HG03103 (cell line): ENCODE measurements around the gene NRCAM.

ENCODE experiments used
- ATAC-seq: cut with Tn5 transposase; IDR thresholded peaks from one replicate; pipeline ENCODE4 v1.9.1; 2021; ENCODE audit warnings: low read depth; ENCODE audit not compliant: unreplicated experiment

Gene NRCAM

GRCh38 chr7:108112683-108113082 lies 343.6 kb downstream of the NRCAM start:
- ATAC-seq: no peak

DNA sequence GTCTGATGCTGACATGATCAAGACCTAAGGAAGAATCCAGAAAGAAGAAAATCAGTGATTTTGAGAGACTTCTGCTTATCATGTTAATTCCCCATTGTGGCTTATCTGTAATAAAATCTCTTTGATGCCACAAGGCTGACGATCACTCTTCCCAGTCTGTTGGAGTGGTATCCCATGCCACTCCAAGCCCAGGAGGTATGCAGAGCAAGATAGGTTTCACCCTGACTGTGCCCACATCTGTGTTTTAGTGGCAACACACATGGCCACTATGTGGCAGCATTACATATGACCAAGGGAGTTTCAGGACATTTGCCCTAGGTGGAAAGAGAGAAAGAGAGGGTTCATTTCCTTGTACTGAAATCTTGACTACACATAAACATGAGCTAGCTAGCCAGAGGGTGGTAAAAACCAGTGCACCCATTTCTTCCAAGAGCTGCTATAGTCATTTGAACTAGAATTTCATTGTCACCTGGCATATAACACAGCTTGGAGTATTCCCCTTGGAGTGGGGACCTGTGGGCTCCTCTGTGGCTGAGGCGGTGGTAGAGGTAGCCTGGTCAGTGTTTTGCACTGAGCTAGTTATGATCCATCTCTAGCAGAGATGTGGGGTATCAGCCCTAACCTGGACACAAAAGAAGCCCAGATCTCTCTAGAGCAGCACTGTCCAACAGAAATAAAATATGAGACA lies 346.9 kb downstream of the NRCAM start:
- ATAC-seq: no peak

DNA sequence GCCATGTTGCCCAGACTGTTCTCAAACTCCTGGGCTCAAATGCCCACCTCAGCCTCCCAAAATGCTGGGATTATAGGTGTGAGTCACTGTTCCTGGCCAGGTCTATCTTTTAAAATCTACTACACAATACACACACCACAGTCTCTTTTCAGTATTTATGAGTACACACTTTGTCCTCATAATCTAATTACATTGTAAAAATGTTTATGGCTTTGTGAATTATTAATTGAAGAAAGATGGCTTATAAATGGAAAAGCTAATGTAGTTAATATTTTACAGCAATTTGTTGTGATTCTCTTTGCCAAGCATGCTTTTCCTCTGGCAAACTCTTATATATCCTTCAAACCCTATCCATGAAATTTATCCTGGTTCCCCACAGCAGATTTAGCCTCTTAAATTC lies 348.1 kb downstream of the NRCAM start:
- no peak for ATAC-seq

DNA sequence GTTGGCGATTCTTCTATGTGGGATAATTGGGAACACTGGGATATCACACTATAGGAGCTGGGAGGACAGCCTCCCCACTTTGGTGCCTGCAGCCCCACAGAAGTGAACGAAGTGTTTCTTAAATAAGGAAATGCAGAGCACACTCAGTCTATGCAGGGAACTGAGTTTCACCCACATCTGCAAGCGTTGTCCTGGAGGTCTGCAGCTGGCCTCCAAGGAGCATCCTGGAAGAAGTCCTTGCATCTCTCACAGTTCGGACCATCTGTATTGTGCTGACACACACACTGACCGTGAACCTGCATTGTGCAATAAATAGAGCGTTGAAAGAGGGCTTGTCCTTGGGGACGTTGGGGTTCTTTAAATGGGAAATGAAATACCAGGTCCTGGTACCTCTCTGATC lies 351.9 kb downstream of the NRCAM start:
- ATAC-seq: no peak

- ATAC-seq: no peak
These were observed 352.5 kb downstream of the NRCAM start for GRCh38 chr7:108103558-108104298.

DNA sequence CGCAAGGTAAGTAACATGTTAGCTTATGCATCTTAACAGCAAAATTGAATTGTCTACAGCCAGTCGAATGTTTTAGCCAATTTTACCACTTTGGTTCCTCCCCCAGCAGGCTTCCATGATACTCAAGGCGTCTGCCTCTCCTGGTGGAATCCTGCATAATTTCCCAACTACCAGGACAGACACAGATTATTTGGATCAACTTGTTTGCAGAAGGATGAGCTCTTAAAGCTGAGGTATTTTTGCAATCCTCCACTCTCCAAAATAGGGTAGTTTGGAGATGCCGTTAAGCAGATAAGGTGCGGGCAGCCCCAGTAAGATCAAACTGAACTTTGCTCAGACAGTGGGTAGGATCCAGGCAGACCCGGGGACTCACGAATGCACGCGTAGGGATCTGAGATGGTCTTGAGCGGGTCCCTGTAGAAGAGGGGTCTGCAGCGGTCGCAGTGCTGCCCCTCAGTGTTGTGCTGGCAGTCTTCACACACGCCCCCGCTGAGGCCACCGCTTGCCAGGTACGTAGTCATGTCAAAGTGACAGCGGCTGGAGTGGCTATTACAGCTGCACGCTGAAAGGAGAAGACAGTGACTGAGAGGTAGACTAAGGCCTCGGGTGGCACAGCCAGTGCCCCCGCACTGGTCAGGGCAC lies 353.4 kb downstream of the NRCAM start:
- ATAC-seq: no peak

DNA sequence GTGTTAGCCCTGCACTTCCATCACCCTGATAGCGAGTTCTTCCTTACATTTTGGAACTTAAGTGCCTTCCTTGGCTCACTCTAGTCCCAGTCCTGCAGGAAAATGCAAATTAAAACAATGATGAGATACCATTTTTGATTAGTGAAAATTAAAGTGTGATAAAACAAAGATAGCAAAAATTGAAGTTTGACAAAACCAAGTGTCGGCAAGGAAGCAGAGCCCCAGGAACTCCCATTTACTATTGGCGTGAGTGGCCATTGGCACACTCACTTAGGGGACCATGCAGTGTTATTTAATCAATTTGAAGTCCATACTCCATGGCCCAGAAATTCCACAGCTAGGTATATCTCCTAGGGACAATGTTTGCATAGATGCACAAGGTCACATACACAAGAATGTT lies 354.5 kb downstream of the NRCAM start:
- ATAC-seq: no peak

DNA sequence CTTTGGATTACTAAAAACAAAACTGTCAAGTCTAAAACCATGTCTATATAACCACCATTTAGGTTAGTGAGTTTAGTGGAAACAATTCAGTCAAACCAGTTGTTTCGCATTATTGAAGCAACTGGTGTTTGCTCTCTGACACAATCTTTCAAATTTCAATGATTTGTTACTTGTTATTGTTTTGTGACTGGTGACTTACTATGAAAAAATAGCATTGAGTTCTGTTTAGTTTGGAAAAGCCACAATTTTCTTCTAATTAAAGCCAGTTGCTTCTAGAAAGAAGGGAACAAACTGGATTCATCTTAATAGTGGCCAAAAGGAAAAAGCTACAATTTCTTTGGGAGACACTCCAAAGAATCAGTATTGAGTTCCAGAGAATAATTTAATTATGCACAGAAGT lies 356.5 kb downstream of the NRCAM start:
- no peak for ATAC-seq

- ATAC-seq: no peak
These were observed 358.5 kb downstream of the NRCAM start for GRCh38 chr7:108097703-108098102.
